ENCODE measurements around the gene LIMA1.

LIMA1 gene

GRCh38 chr12:50246873-50247612, 36.3 kb downstream of the LIMA1 start:
- H3K27me3 ChIP-seq (ENCODE audit: control insufficient read depth, insufficient read depth, low read length), result no peaks in the 10 kb centered on the region
- H3K4me1 ChIP-seq (ENCODE audit: control insufficient read depth, insufficient read depth, low read length), result peaks cover 7% of the 10 kb centered on the region; the same call in 1 of the 2 replicates
- H3K36me3 ChIP-seq (ENCODE audit: control insufficient read depth, insufficient read depth, low read length), result no peaks in the 10 kb centered on the region
- H3K4me3 ChIP-seq (ENCODE audit: low read depth, low read length), result no peak overlapping the region
- no peak overlapping the region for H3K27ac ChIP-seq (ENCODE audit: low read depth, low read length)
- H3K9me3 ChIP-seq (ENCODE audit: control insufficient read depth, insufficient read depth, low read length), result no peaks in the 10 kb centered on the region
- H3K9ac ChIP-seq (ENCODE audit: low read depth, low read length), result no peak overlapping the region

- Histone ChIP-seq H3K4me3 (ENCODE audit: low read depth, low read length) (no peak overlapping the region), H3K27ac (ENCODE audit: low read depth, low read length) (no peak overlapping the region)
These were observed 37.0 kb downstream of the LIMA1 start for GRCh38 chr12:50246197-50246865.

GRCh38 chr12:50243507-50243906, 39.8 kb downstream of the LIMA1 start:
- Histone ChIP-seq H3K4me1 (ENCODE audit: control insufficient read depth, insufficient read depth, low read length) (no peaks in the 10 kb centered on the region; the same call in 1 of the 2 replicates), H3K9ac (ENCODE audit: low read depth, low read length) (no peak overlapping the region), H3K4me3 (ENCODE audit: low read depth, low read length) (no peak overlapping the region), H3K27me3 (ENCODE audit: control insufficient read depth, insufficient read depth, low read length) (no peaks in the 10 kb centered on the region), H3K9me3 (ENCODE audit: control insufficient read depth, insufficient read depth, low read length) (no peaks in the 10 kb centered on the region), H3K36me3 (ENCODE audit: control insufficient read depth, insufficient read depth, low read length) (no peaks in the 10 kb centered on the region), H3K27ac (ENCODE audit: low read depth, low read length) (no peak overlapping the region)

More at GRCh38 chr12:50246197-50246865, 37.0 kb downstream of the LIMA1 start:
- Histone ChIP-seq H3K9me3 (ENCODE audit: control insufficient read depth, insufficient read depth, low read length) (no peaks in the 10 kb centered on the region), H3K9ac (ENCODE audit: low read depth, low read length) (no peak overlapping the region), H3K4me1 (ENCODE audit: control insufficient read depth, insufficient read depth, low read length) (peaks cover 7% of the 10 kb centered on the region; the same call in 1 of the 2 replicates), H3K36me3 (ENCODE audit: control insufficient read depth, insufficient read depth, low read length) (no peaks in the 10 kb centered on the region), H3K27me3 (ENCODE audit: control insufficient read depth, insufficient read depth, low read length) (no peaks in the 10 kb centered on the region)

- H3K27me3 ChIP-seq (ENCODE audit: control insufficient read depth, insufficient read depth, low read length), result no peaks in the 10 kb centered on the region
- no peak overlapping the region for H3K9ac ChIP-seq (ENCODE audit: low read depth, low read length)
- no peaks in the 10 kb centered on the region; the same call in 1 of the 2 replicates for H3K4me1 ChIP-seq (ENCODE audit: control insufficient read depth, insufficient read depth, low read length)
- H3K9me3 ChIP-seq (ENCODE audit: control insufficient read depth, insufficient read depth, low read length), result no peaks in the 10 kb centered on the region
- H3K27ac ChIP-seq (ENCODE audit: low read depth, low read length), result no peak overlapping the region
- no peaks in the 10 kb centered on the region for H3K36me3 ChIP-seq (ENCODE audit: control insufficient read depth, insufficient read depth, low read length)
- H3K4me3 ChIP-seq (ENCODE audit: low read depth, low read length), result no peak overlapping the region
These were observed 40.5 kb downstream of the LIMA1 start for GRCh38 chr12:50242751-50243191.

GRCh38 chr12:50241178-50241577, 42.1 kb downstream of the LIMA1 start:
- H3K4me1 ChIP-seq (ENCODE audit: control insufficient read depth, insufficient read depth, low read length), result no peaks in the 10 kb centered on the region; the same call in 1 of the 2 replicates
- H3K27ac ChIP-seq (ENCODE audit: low read depth, low read length), result no peak overlapping the region
- no peak overlapping the region for H3K9ac ChIP-seq (ENCODE audit: low read depth, low read length)
- no peak overlapping the region for H3K4me3 ChIP-seq (ENCODE audit: low read depth, low read length)
- H3K27me3 ChIP-seq (ENCODE audit: control insufficient read depth, insufficient read depth, low read length), result no peaks in the 10 kb centered on the region
- no peaks in the 10 kb centered on the region for H3K9me3 ChIP-seq (ENCODE audit: control insufficient read depth, insufficient read depth, low read length)
- H3K36me3 ChIP-seq (ENCODE audit: control insufficient read depth, insufficient read depth, low read length), result no peaks in the 10 kb centered on the region

- no peaks in the 10 kb centered on the region for H3K9me3 ChIP-seq (ENCODE audit: control insufficient read depth, insufficient read depth, low read length)
- H3K27ac ChIP-seq (ENCODE audit: low read depth, low read length), result no peak overlapping the region
- no peaks in the 10 kb centered on the region for H3K27me3 ChIP-seq (ENCODE audit: control insufficient read depth, insufficient read depth, low read length)
- no peaks in the 10 kb centered on the region; the same call in 1 of the 2 replicates for H3K4me1 ChIP-seq (ENCODE audit: control insufficient read depth, insufficient read depth, low read length)
- H3K4me3 ChIP-seq (ENCODE audit: low read depth, low read length), result no peak overlapping the region
- no peaks in the 10 kb centered on the region for H3K36me3 ChIP-seq (ENCODE audit: control insufficient read depth, insufficient read depth, low read length)
- H3K9ac ChIP-seq (ENCODE audit: low read depth, low read length), result no peak overlapping the region
These were observed 42.6 kb downstream of the LIMA1 start for GRCh38 chr12:50240792-50241114.

GRCh38 chr12:50240096-50240791, 43.1 kb downstream of the LIMA1 start:
- no peak overlapping the region for H3K27ac ChIP-seq (ENCODE audit: low read depth, low read length)
- no peaks in the 10 kb centered on the region for H3K36me3 ChIP-seq (ENCODE audit: control insufficient read depth, insufficient read depth, low read length)
- H3K9ac ChIP-seq (ENCODE audit: low read depth, low read length), result no peak overlapping the region
- H3K9me3 ChIP-seq (ENCODE audit: control insufficient read depth, insufficient read depth, low read length), result no peaks in the 10 kb centered on the region
- H3K27me3 ChIP-seq (ENCODE audit: control insufficient read depth, insufficient read depth, low read length), result no peaks in the 10 kb centered on the region
- no peak overlapping the region for H3K4me3 ChIP-seq (ENCODE audit: low read depth, low read length)
- H3K4me1 ChIP-seq (ENCODE audit: control insufficient read depth, insufficient read depth, low read length), result no peaks in the 10 kb centered on the region; the same call in 1 of the 2 replicates

- H3K27ac ChIP-seq (ENCODE audit: low read depth, low read length), result no peak overlapping the region
- H3K36me3 ChIP-seq (ENCODE audit: control insufficient read depth, insufficient read depth, low read length), result no peaks in the 10 kb centered on the region
- no peaks in the 10 kb centered on the region for H3K27me3 ChIP-seq (ENCODE audit: control insufficient read depth, insufficient read depth, low read length)
- no peaks in the 10 kb centered on the region; the same call in 1 of the 2 replicates for H3K4me1 ChIP-seq (ENCODE audit: control insufficient read depth, insufficient read depth, low read length)
- H3K4me3 ChIP-seq (ENCODE audit: low read depth, low read length), result no peak overlapping the region
- H3K9ac ChIP-seq (ENCODE audit: low read depth, low read length), result no peak overlapping the region
- H3K9me3 ChIP-seq (ENCODE audit: control insufficient read depth, insufficient read depth, low read length), result no peaks in the 10 kb centered on the region
These were observed 43.9 kb downstream of the LIMA1 start for GRCh38 chr12:50239355-50239891.

GRCh38 chr12:50234347-50234746, 49.0 kb downstream of the LIMA1 start:
- Histone ChIP-seq H3K27me3 (ENCODE audit: control insufficient read depth, insufficient read depth, low read length) (no peaks in the 10 kb centered on the region), H3K36me3 (ENCODE audit: control insufficient read depth, insufficient read depth, low read length) (no peaks in the 10 kb centered on the region), H3K4me1 (ENCODE audit: control insufficient read depth, insufficient read depth, low read length) (no peaks in the 10 kb centered on the region), H3K9me3 (ENCODE audit: control insufficient read depth, insufficient read depth, low read length) (no peaks in the 10 kb centered on the region), H3K9ac (ENCODE audit: low read depth, low read length) (no peak overlapping the region), H3K4me3 (ENCODE audit: low read depth, low read length) (no peak overlapping the region), H3K27ac (ENCODE audit: low read depth, low read length) (no peak overlapping the region)

- no peaks in the 10 kb centered on the region for H3K9me3 ChIP-seq (ENCODE audit: control insufficient read depth, insufficient read depth, low read length)
- H3K27ac ChIP-seq (ENCODE audit: low read depth, low read length), result no peak overlapping the region
- H3K4me1 ChIP-seq (ENCODE audit: control insufficient read depth, insufficient read depth, low read length), result no peaks in the 10 kb centered on the region
- no peaks in the 10 kb centered on the region for H3K36me3 ChIP-seq (ENCODE audit: control insufficient read depth, insufficient read depth, low read length)
- no peaks in the 10 kb centered on the region for H3K27me3 ChIP-seq (ENCODE audit: control insufficient read depth, insufficient read depth, low read length)
- no peak overlapping the region for H3K4me3 ChIP-seq (ENCODE audit: low read depth, low read length)
- H3K9ac ChIP-seq (ENCODE audit: low read depth, low read length), result no peak overlapping the region
These were observed 50.5 kb downstream of the LIMA1 start for GRCh38 chr12:50232771-50233209.

Measured in HUES48 (cell line).